WTC11 (cell line): ENCODE data around the gene SANBR. TPM values are rescaled to one million over a fixed set of nuclear protein-coding genes. Genes with fewer than 3 reads are reported as not detected.

Experiments
- ATAC-seq: fragments of 200-7000 bp; cut with Tn5 transposase; 2 replicates; pipeline ENCODE4 v1.10.0; 2021; ENCODE audit warnings: mild to moderate bottlenecking, moderate library complexity
- CTCF ChIA-PET: fragments of 300-600 bp; sonication (Branson Sonifier 250); formaldehyde crosslinking; loops from one replicate; lab custom pipeline; 2021; ENCODE audit warnings: antibody characterized with exemption; lab: Charles Lee
- POLR2A ChIA-PET: fragments of 350-600 bp; sonication (Branson Sonifier 250); formaldehyde crosslinking; loops from one replicate; lab custom pipeline; 2021; ENCODE audit warnings: antibody characterized with exemption; lab: Charles Lee
- DNase-seq: peaks from one replicate; pipeline ENCODE4 v3.0.0; 2021; ENCODE audit warnings: low spot score
- H3K27ac Mint-ChIP-seq: 2 replicates; pipeline ENCODE4 v1.8.0; 2021; ENCODE audit warnings: mixed read lengths
- H3K27me3 Mint-ChIP-seq: 2 replicates; pipeline ENCODE4 v1.8.0; 2021; ENCODE audit warnings: low read depth, mild to moderate bottlenecking, moderate library complexity, mixed read lengths
- H3K36me3 Mint-ChIP-seq: 2 replicates; pipeline ENCODE4 v1.8.0; 2021; ENCODE audit warnings: mixed read lengths
- H3K4me1 Mint-ChIP-seq: 2 replicates; pipeline ENCODE4 v1.8.0; 2022; ENCODE audit warnings: mixed read lengths
- H3K4me3 Mint-ChIP-seq: 2 replicates; pipeline ENCODE4 v1.8.0; 2021; ENCODE audit warnings: mild to moderate bottlenecking, moderate library complexity, mixed read lengths
- H3K9me3 Mint-ChIP-seq: 2 replicates; pipeline ENCODE4 v1.8.0; 2021; ENCODE audit warnings: mixed read lengths
- CREM ChIP-seq: sonication (generic); formaldehyde crosslinking; IDR thresholded peaks from 2 replicates; pipeline ENCODE4 v1.8.1; 2022; ENCODE audit warnings: mild to moderate bottlenecking, missing genetic modification reagents, moderate library complexity
- HMGA2 ChIP-seq: fragments of 250-450 bp; sonication (Bioruptor Pico); IDR thresholded peaks from 2 replicates; pipeline ENCODE4 v1.4.0; 2021; ENCODE audit warnings: mild to moderate bottlenecking, moderate library complexity
- NR3C1 ChIP-seq: sonication (generic); formaldehyde crosslinking; conservative IDR thresholded peaks from 2 replicates; pipeline ENCODE4 v1.8.1; 2023; ENCODE audit warnings: low read depth, mild to moderate bottlenecking, missing genetic modification reagents
- SOX15 ChIP-seq: fragments of 250-450 bp; sonication (Bioruptor Pico); IDR thresholded peaks from 2 replicates; pipeline ENCODE4 v1.9.0; 2021; ENCODE audit warnings: mild to moderate bottlenecking
- TP53 ChIP-seq: sonication (generic); formaldehyde crosslinking; IDR thresholded peaks from 2 replicates; pipeline ENCODE4 v1.8.1; 2023; ENCODE audit warnings: mild to moderate bottlenecking, missing genetic modification reagents
- ZNF138 ChIP-seq: sonication (generic); formaldehyde crosslinking; conservative IDR thresholded peaks from 2 replicates; pipeline ENCODE4 v1.8.1; 2022; ENCODE audit warnings: mild to moderate bottlenecking, moderate library complexity, missing genetic modification reagents
- ZNF423 ChIP-seq: fragments of 250-450 bp; sonication (Bioruptor Pico); IDR thresholded peaks from 2 replicates; pipeline ENCODE4 v2.1.2; 2022; ENCODE audit warnings: mild to moderate bottlenecking, moderate library complexity
- total RNA-seq: library from RNA; stranded (reverse); gene quantifications from 3 replicates; pipeline ENCODE4 v1.2.3, GENCODE V29; 2021
- TF ChIP-seq, protein P1 (sequence below): sonication (generic); formaldehyde crosslinking; IDR thresholded peaks from 2 replicates; pipeline ENCODE4 v1.8.1; 2023; ENCODE audit warnings: mild to moderate bottlenecking, missing genetic modification reagents
- TF ChIP-seq, protein P2 (sequence below): sonication (generic); formaldehyde crosslinking; IDR thresholded peaks from 2 replicates; pipeline ENCODE4 v1.8.0; 2022; ENCODE audit warnings: mild to moderate bottlenecking, missing genetic modification reagents
- TF ChIP-seq, protein P3 (sequence below): fragments of 250-450 bp; sonication (Bioruptor Pico); IDR thresholded peaks from 2 replicates; pipeline ENCODE4 v1.9.0; 2021; ENCODE audit warnings: mild to moderate bottlenecking
- TF ChIP-seq, protein P4 (sequence below): fragments of 200-600 bp; IDR thresholded peaks from 2 replicates; pipeline ENCODE4 v1.8.0; 2022; ENCODE audit warnings: antibody characterized with exemption
- TF ChIP-seq, protein P5 (sequence below): fragments of 250-450 bp; sonication (Bioruptor Pico); IDR thresholded peaks from 2 replicates; pipeline ENCODE4 v1.9.0; 2021; ENCODE audit warnings: mild to moderate bottlenecking, borderline replicate concordance
- TF ChIP-seq, protein P6 (sequence below): fragments of 250-450 bp; sonication (Bioruptor Pico); IDR thresholded peaks from 2 replicates; pipeline ENCODE4 v1.8.0; 2021; ENCODE audit warnings: mild to moderate bottlenecking
- TF ChIP-seq, protein P7 (sequence below): sonication (generic); formaldehyde crosslinking; IDR thresholded peaks from 2 replicates; pipeline ENCODE4 v1.8.1; 2022; ENCODE audit warnings: missing genetic modification reagents, borderline replicate concordance

Gene SANBR
- total RNA-seq, 1 experiment from 2014 or later = 8.9 TPM

DNA sequence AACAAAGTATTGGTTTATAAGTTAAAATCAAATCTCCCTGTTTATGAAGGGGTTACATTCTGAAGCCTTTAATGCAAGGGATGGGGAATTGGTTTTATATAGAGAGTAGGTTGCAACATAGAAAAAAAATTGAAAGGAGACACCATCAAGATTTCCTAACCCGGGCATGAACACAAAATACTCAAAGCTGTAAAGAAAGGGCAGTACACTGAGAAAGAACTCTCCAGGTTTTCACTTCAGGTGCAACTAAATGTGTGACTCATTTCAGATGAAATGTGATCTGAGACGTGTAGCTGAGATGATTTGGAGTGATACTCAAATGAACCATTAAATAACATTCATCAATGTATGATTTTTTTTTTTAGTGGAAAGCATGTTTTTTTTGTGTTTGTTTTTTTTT, 43.6 kb downstream of the SANBR start:
- Mint-ChIP-seq H3K9me3 (peaks cover 30% of the 10 kb centered on the region), H3K27me3 (no peaks in the 10 kb centered on the region; the same call in 1 of the 2 replicates), H3K27ac (no peak overlapping the region)
- DNase-seq = no peak
- ATAC-seq = no peak
- TF ChIP-seq SOX15 (CRISPR knock-in tag) (no peak), TP53 (CRISPR knock-in tag) (no peak), ZNF423 (CRISPR knock-in tag) (no peak), CREM (CRISPR knock-in tag) (no peak), ZNF138 (CRISPR knock-in tag) (no peak), NR3C1 (CRISPR knock-in tag) (no peak), HMGA2 (CRISPR knock-in tag) (no peak)
- TF ChIP-seq, protein P1, sequence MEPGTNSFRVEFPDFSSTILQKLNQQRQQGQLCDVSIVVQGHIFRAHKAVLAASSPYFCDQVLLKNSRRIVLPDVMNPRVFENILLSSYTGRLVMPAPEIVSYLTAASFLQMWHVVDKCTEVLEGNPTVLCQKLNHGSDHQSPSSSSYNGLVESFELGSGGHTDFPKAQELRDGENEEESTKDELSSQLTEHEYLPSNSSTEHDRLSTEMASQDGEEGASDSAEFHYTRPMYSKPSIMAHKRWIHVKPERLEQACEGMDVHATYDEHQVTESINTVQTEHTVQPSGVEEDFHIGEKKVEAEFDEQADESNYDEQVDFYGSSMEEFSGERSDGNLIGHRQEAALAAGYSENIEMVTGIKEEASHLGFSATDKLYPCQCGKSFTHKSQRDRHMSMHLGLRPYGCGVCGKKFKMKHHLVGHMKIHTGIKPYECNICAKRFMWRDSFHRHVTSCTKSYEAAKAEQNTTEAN = no peak
- TF ChIP-seq, protein P2, sequence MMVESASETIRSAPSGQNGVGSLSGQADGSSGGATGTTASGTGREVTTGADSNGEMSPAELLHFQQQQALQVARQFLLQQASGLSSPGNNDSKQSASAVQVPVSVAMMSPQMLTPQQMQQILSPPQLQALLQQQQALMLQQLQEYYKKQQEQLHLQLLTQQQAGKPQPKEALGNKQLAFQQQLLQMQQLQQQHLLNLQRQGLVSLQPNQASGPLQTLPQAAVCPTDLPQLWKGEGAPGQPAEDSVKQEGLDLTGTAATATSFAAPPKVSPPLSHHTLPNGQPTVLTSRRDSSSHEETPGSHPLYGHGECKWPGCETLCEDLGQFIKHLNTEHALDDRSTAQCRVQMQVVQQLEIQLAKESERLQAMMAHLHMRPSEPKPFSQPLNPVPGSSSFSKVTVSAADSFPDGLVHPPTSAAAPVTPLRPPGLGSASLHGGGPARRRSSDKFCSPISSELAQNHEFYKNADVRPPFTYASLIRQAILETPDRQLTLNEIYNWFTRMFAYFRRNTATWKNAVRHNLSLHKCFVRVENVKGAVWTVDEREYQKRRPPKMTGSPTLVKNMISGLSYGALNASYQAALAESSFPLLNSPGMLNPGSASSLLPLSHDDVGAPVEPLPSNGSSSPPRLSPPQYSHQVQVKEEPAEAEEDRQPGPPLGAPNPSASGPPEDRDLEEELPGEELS = no peak
- TF ChIP-seq, protein P3, sequence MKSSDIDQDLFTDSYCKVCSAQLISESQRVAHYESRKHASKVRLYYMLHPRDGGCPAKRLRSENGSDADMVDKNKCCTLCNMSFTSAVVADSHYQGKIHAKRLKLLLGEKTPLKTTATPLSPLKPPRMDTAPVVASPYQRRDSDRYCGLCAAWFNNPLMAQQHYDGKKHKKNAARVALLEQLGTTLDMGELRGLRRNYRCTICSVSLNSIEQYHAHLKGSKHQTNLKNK (CRISPR knock-in tag) = no peak
- TF ChIP-seq, protein P4, sequence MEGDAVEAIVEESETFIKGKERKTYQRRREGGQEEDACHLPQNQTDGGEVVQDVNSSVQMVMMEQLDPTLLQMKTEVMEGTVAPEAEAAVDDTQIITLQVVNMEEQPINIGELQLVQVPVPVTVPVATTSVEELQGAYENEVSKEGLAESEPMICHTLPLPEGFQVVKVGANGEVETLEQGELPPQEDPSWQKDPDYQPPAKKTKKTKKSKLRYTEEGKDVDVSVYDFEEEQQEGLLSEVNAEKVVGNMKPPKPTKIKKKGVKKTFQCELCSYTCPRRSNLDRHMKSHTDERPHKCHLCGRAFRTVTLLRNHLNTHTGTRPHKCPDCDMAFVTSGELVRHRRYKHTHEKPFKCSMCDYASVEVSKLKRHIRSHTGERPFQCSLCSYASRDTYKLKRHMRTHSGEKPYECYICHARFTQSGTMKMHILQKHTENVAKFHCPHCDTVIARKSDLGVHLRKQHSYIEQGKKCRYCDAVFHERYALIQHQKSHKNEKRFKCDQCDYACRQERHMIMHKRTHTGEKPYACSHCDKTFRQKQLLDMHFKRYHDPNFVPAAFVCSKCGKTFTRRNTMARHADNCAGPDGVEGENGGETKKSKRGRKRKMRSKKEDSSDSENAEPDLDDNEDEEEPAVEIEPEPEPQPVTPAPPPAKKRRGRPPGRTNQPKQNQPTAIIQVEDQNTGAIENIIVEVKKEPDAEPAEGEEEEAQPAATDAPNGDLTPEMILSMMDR = no peak
- TF ChIP-seq, protein P5, sequence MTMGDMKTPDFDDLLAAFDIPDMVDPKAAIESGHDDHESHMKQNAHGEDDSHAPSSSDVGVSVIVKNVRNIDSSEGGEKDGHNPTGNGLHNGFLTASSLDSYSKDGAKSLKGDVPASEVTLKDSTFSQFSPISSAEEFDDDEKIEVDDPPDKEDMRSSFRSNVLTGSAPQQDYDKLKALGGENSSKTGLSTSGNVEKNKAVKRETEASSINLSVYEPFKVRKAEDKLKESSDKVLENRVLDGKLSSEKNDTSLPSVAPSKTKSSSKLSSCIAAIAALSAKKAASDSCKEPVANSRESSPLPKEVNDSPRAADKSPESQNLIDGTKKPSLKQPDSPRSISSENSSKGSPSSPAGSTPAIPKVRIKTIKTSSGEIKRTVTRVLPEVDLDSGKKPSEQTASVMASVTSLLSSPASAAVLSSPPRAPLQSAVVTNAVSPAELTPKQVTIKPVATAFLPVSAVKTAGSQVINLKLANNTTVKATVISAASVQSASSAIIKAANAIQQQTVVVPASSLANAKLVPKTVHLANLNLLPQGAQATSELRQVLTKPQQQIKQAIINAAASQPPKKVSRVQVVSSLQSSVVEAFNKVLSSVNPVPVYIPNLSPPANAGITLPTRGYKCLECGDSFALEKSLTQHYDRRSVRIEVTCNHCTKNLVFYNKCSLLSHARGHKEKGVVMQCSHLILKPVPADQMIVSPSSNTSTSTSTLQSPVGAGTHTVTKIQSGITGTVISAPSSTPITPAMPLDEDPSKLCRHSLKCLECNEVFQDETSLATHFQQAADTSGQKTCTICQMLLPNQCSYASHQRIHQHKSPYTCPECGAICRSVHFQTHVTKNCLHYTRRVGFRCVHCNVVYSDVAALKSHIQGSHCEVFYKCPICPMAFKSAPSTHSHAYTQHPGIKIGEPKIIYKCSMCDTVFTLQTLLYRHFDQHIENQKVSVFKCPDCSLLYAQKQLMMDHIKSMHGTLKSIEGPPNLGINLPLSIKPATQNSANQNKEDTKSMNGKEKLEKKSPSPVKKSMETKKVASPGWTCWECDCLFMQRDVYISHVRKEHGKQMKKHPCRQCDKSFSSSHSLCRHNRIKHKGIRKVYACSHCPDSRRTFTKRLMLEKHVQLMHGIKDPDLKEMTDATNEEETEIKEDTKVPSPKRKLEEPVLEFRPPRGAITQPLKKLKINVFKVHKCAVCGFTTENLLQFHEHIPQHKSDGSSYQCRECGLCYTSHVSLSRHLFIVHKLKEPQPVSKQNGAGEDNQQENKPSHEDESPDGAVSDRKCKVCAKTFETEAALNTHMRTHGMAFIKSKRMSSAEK (CRISPR knock-in tag) = no peak
- TF ChIP-seq, protein P6, sequence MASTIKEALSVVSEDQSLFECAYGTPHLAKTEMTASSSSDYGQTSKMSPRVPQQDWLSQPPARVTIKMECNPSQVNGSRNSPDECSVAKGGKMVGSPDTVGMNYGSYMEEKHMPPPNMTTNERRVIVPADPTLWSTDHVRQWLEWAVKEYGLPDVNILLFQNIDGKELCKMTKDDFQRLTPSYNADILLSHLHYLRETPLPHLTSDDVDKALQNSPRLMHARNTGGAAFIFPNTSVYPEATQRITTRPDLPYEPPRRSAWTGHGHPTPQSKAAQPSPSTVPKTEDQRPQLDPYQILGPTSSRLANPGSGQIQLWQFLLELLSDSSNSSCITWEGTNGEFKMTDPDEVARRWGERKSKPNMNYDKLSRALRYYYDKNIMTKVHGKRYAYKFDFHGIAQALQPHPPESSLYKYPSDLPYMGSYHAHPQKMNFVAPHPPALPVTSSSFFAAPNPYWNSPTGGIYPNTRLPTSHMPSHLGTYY (CRISPR knock-in tag) = no peak
- TF ChIP-seq, protein P7, sequence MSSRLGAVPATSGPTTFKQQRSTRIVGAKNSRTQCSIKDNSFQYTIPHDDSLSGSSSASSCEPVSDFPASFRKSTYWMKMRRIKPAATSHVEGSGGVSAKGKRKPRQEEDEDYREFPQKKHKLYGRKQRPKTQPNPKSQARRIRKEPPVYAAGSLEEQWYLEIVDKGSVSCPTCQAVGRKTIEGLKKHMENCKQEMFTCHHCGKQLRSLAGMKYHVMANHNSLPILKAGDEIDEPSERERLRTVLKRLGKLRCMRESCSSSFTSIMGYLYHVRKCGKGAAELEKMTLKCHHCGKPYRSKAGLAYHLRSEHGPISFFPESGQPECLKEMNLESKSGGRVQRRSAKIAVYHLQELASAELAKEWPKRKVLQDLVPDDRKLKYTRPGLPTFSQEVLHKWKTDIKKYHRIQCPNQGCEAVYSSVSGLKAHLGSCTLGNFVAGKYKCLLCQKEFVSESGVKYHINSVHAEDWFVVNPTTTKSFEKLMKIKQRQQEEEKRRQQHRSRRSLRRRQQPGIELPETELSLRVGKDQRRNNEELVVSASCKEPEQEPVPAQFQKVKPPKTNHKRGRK = no peak
- TF ChIP-seq, all 79 proteins: peak for 0
- H3K4me1 Mint-ChIP-seq = 0 out of 2 replicates have a peak, but pooled peaks cover 5% of the 10 kb centered on the region
- H3K36me3 Mint-ChIP-seq = peaks cover 31% of the 10 kb centered on the region
- no peak overlapping the region for H3K4me3 Mint-ChIP-seq
- CTCF ChIA-PET = interaction anchor here (0.7 kb wide), 1 partner anchor 416 kb away, joined by 5 read pairs; no protein-coding TSS in a partner anchor
- POLR2A ChIA-PET = no interaction called here
